D341Med (cell line): ENCODE data around the gene ELOVL7.
"Not testable (repeated sequence)": the region's sequence is repeated elsewhere in the genome, so short reads cannot be mapped to it uniquely, and the experiment has no call there.

Experiments
- DNase-seq: peaks from one replicate; pipeline ENCODE4 v3.0.0; 2012; ENCODE audit warnings: low spot score

Gene ELOVL7

DNA sequence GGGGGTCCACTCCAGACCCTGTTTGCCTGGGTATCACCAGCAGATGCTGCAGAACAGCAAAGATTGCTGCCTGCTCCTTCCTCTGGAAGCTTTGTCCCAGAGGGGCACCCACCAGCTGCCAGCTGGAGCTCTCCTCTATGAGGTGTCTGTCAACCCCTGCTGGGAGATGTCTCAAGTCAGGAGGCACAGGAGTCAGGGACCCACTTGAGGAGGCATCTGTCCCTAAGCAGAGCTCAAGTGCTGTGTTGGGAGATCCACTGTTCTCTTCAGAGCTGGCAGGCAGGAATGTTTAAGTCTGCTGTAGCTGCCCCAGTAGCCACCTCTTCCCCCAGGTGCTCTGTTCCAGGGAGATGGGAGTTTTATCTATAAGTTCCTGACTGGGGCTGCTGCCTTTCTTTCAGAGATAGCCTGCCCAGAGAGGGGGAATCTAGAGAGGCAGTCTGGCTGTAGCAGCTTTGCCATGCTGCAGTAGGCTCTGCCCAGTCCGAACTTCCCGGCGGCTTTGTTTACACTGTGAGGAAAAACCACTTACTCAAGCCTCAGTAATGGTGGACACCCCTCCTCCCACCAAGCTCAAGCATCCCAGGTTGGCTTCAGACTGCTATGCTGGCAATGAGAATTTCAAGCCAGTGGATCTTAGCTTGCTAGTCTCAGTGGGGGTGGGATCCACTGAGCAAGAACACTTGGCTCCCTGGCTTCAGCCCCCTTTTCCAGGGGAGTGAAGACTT lies 128.7 kb downstream of the ELOVL7 start:
- DNase-seq, result not testable (repeated sequence)

DNA sequence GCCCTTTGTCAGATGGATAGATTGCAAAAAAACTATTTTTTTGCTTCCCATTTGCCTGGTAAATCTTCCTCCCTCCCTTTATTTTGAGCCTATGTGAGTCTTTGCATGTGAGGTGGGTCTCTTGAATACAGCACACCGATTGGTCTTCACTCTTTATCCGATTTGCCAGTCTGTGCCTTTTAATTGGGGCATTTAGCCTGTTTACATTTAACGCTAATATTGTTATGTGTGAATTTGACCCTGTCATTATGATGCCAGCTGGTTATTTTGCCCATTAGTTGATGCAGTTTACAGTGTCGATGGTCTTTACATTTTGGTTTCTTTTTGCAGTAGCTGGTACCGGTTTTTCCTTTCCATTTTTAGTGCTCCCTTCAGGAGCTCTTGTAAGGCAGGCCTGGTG lies 131.1 kb downstream of the ELOVL7 start:
- no peak for DNase-seq

DNA sequence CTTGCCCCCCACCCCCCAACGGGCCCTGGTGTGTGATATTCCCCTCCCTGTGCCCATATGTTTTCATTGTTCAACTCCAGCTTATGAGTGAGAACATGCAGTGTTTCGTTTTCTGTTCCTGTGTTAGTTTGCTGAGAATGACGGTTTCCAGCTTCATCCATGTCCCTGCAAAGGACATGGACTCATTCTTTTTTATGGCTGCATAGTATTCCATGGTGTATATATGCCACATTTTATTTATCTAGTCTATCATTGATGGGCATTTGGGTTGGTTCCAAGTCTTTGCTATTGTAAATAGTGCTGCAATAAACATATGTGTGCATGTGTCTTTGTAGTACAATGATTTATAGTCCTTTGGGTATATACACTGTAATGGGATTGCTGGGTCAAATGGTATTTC lies 132.2 kb downstream of the ELOVL7 start:
- DNase-seq, result not testable (repeated sequence)

DNA sequence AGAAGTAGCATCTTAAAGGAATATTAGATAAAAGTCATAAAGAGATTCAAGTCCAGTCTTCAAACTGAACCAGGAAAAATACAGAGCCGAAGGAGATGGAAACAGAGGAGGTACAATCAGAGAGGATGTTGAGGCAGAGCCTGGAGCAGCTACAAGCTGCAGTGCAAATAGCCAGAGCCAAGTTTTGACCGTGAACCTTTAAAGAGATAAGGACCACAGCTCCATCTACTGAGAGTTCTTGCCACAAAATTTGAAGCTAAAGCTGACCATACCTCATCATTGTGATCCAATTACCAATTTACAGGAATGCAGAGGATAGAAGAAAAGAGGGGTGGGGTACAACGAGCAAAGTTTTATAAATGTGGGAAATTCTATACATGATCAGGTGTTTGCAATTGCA lies 133.7 kb downstream of the ELOVL7 start:
- DNase-seq, result no peak

DNA sequence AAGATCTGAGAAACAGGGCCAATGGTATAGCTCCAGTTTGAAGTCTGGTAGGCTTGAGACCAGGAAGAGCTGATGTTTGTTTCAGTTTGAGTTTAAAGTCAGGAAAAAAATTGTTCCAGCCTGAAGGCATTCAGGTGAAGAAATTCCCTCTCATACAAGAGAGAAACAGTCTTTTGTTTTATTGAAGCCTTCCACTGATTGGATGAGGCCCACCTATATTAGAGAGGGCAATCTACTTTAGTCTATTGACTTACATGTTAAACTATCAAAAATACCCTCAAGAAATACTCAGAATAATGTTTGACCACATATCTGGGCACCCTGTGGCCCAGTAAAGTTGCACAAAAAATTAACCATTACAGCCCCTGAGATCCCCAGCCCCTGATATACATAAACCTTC lies 138.9 kb downstream of the ELOVL7 start:
- DNase-seq, result no peak

DNA sequence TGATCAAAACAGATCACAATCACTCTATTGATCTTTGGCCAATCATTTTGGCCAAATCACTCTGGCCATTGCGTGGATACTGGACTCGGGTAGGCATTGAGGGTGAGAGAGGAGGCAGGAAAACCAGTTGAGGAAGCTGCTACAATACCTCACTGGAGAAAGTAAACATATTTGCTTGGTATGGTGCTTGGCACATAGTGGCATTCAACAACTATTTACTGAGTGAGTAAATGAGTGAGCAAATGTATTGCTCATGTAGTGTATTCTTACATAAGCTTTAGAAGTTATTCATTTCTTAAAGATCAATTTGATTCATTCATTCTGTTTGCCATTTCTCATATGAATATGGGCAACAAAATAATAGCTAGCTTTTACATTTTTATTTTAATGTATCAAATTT lies 140.1 kb downstream of the ELOVL7 start:
- no peak for DNase-seq
